Left colon (tissue), 2 donors: ENCODE results near the gene PPME1. TPM values are rescaled to one million over a fixed set of nuclear protein-coding genes. Genes with fewer than 3 reads are reported as not detected.
A peak's percentile ranks its signal among the peaks of the same experiment; 100 is the strongest.
"Not testable (repeated sequence)": the region's sequence is repeated elsewhere in the genome, so short reads cannot be mapped to it uniquely, and the experiment has no call there.

Experiments
- ATAC-seq: fragments of 200-7000 bp; cut with Tn5 transposase; one replicate; pipeline ENCODE4 v1.9.1; 2020; ENCODE audit warnings: mild to moderate bottlenecking, moderate library complexity
- DNase-seq, 2 donors: peaks; one replicate each; pipeline ENCODE4 v3.0.0-alpha.2; 2020
- intact Hi-C, 2 donors: fragments of 100-400 bp; cut with DNase I in 1 of 2; cut with micrococcal nuclease in 1 of 2; formaldehyde crosslinking; loops; one replicate each; pipeline versions ENCODE4 v1.11.2 to v1.14.0; 2022; cut with DNase I, micrococcal nuclease
- long read RNA-seq: library from polyadenylated mRNA; unstranded; transcript quantifications from one replicate; pipeline ENCODE4 v2.0.0, GENCODE V29; 2021
- total RNA-seq, 2 donors: library from RNA; stranded (reverse); fragmentation: NEBNext Ultra II Directional; extraction: Animal tissue kit (Norgen Biotek cat#: 25700); gene quantifications; one replicate each; pipeline ENCODE4 v1.2.1, GENCODE V29; 2021
- donor health status: DM: no; HTN: no; CAD: no.
- donor health status: DM: yes; HTN: yes; CAD: no.

PPME1 gene
- total RNA-seq = 10 to 100 TPM; 26.7 to 28.3 TPM
- long read RNA-seq, full-length matches to known transcripts = 53 of 62 reads
- long read RNA-seq, partial matches to known transcripts = 6 of 62 reads
- long read RNA-seq, other reads (novel, unspliced or antisense) = 3 of 62 reads

GRCh38 chr11:74170694-74171629, at the start of gene PPME1, which contains the start of gene C2CD3:
PPME1 (plus strand) TSS chr11:74171289; CDS start chr11:74171422, 133 bp downstream.
C2CD3 (minus strand) TSS chr11:74171002; CDS start chr11:74170792, 210 bp downstream.
- DNase-seq = peak; percentile 98 to 99
- ATAC-seq = peak; percentile 90
- intact Hi-C loops = no loop called here

- no peak for ATAC-seq
- intact Hi-C loops = no loop called here
- DNase-seq = no peak
Measured at GRCh38 chr11:74121804-74122203, 49.3 kb upstream of the PPME1 start.

- DNase-seq (no peak), ATAC-seq (no peak)
- intact Hi-C loops = no loop called here
Measured at GRCh38 chr11:74123008-74123448, 48.1 kb upstream of the PPME1 start.

GRCh38 chr11:74129121-74129520, 42.0 kb upstream of the PPME1 start:
- intact Hi-C loops, ATAC-seq: not testable (repeated sequence)

GRCh38 chr11:74132833-74133232, 38.3 kb upstream of the PPME1 start:
- no peak for DNase-seq
- ATAC-seq = no peak
- intact Hi-C loops = no loop called here

More at GRCh38 chr11:74129121-74129520, 42.0 kb upstream of the PPME1 start:
- not testable (repeated sequence) for DNase-seq

GRCh38 chr11:74133436-74133835, 37.7 kb upstream of the PPME1 start:
- no peak for ATAC-seq
- DNase-seq = no peak
- intact Hi-C loops = no loop called here

- ATAC-seq (no peak), DNase-seq (no peak)
- intact Hi-C loops = no loop called here
Measured at GRCh38 chr11:74134661-74135060, 36.4 kb upstream of the PPME1 start.

GRCh38 chr11:74135127-74135840, 35.8 kb upstream of the PPME1 start:
- ATAC-seq (no peak), DNase-seq (no peak)
- intact Hi-C loops = no loop called here

- peak; percentile 40 for ATAC-seq
- no peak for DNase-seq
- intact Hi-C loops = no loop called here
Measured at GRCh38 chr11:74138021-74138420, 33.1 kb upstream of the PPME1 start.

- intact Hi-C loops = no loop called here
- ATAC-seq = peak; percentile 90
- DNase-seq = no peak
Measured at GRCh38 chr11:74138572-74138971, 32.5 kb upstream of the PPME1 start.

GRCh38 chr11:74139151-74139918, 31.8 kb upstream of the PPME1 start:
- ATAC-seq (no peak), DNase-seq (no peak)
- intact Hi-C loops = no loop called here

GRCh38 chr11:74139919-74140431, 31.1 kb upstream of the PPME1 start:
- DNase-seq, intact Hi-C loops, ATAC-seq: not testable (repeated sequence)

- ATAC-seq (peak; percentile 71), DNase-seq (peak; percentile 11 to 28)
- intact Hi-C loops = no loop called here
Measured at GRCh38 chr11:74141241-74141695, 29.8 kb upstream of the PPME1 start.

- ATAC-seq = no peak
- intact Hi-C loops = no loop called here
- no peak for DNase-seq
Measured at GRCh38 chr11:74141908-74142307, 29.2 kb upstream of the PPME1 start.

- ATAC-seq (no peak), DNase-seq (no peak)
- intact Hi-C loops = no loop called here
Measured at GRCh38 chr11:74142624-74143023, 28.5 kb upstream of the PPME1 start.

- no peak for DNase-seq
- intact Hi-C loops = no loop called here
Measured at GRCh38 chr11:74144592-74144991, 26.5 kb upstream of the PPME1 start.

GRCh38 chr11:74147199-74147929, 23.7 kb upstream of the PPME1 start:
- DNase-seq = no peak
- intact Hi-C loops = no loop called here
- ATAC-seq = no peak

More at GRCh38 chr11:74144592-74144991, 26.5 kb upstream of the PPME1 start:
- ATAC-seq = no peak

- no peak for DNase-seq
- no peak for ATAC-seq
- intact Hi-C loops = no loop called here
Measured at GRCh38 chr11:74153224-74153623, 17.9 kb upstream of the PPME1 start.
